K562 treated with DMSO at 1 percent for 48 hours (cell line): ENCODE data around the gene DEDD2. TPM values are rescaled to one million over a fixed set of nuclear protein-coding genes. Genes with fewer than 3 reads are reported as not detected.

Experiments used
- total RNA-seq: library from RNA; unstranded; fragments of 300-600 nt; gene quantifications from 2 replicates; pipeline ENCODE4 v1.2.3, GENCODE V29; 2022; ENCODE audit warnings: low replicate concordance; ENCODE audit errors: extremely low read depth

The DEDD2 gene, protein sequence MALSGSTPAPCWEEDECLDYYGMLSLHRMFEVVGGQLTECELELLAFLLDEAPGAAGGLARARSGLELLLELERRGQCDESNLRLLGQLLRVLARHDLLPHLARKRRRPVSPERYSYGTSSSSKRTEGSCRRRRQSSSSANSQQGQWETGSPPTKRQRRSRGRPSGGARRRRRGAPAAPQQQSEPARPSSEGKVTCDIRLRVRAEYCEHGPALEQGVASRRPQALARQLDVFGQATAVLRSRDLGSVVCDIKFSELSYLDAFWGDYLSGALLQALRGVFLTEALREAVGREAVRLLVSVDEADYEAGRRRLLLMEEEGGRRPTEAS
- not detected in 2 replicates for total RNA-seq

DNA sequence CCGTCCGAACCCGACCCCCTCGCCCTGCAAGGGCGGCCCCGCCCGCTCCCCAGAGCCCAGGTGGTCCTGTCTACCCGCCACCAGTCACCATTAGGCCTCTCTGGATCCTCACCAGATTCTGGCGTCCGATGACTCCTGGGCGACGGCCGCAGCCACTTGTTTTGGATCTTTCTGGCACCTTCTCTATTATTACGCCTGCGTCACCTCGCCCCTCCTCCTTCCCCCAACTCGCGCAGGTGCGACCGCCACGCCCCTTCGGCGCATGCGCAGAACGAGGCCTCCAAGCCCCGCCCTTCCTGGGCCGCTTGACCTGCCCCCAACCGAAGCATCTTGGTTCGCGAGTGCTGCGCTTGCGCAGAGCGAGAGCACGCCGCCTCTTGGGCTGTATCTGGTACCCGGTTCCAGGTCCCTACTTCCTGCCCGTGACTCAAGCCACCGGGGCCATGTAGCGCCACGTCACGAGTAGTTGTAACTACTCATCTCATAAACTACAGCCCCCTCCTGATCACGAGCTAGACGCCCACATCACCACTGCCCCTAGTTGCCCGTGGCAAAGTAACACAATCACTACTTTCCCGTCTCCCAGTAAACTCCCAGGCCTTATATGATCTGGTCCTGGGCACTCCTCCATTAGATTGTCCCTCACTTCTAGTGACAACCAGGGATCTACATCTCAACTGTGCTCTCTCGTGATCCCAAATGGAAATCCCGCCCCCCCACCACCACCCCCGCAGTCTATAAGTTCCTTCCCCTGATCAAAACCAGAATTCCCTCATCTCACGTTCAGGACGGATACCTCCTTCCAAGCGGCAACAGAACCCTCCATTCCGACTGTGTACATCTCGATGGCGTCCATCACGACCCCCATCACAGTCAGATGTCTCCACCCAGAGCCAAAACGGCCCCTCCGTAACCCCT lies at the start of gene DEDD2:
TSS of gene DEDD2 (minus strand) at position 158 of the 918 bp plus-strand sequence. CDS start 670 bp downstream, outside the sequence.

DNA sequence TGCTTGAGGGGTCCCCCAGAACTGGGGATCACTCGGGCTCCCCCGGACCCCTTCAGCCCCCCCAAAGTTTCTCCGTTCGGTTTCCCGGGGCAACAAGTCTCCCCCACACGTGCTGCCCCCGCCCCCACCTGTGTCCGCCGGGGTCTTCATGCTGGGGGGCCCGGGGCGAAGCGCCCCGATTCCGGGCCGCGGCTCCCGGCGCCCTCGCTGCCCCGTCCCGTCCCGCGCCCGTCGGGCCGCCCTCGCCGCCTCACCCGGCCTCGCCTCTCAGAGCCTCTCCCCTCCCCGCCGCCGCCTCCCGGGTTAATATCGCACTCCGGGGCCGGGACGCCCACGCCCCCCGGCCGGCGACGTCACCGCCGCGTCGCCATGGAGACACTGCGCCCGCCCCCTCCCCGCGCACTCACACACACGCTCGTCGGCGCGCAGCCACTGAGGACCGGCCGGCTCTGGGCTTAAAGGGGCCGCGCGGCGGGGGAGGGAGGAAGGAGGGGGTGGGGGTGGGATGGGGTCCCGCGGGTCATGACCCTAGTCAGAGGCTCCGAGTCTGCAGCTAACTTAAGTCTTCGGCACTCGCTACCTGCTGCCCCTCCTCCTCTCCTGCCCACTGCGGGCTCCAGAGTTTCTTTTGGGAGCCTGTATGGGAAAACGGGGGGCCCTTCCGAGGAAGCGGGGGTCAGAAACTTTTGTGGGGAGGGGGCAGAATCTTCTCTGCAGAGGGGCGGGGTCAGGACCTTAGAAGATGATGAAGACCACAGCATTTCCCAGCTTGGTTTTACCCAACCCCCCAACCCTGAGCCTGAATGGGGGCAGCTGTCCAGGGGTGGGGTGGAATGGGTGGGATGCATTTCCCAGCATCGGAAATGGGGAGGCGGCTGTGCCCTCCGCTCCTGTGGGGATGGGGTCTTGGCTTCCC lies 37.6 kb upstream of the DEDD2 start, which contains the start of gene ERF:
TSS of gene ERF (minus strand) at position 279 of the 916 bp plus-strand sequence. CDS start at position 150, 129 bp downstream.

DNA sequence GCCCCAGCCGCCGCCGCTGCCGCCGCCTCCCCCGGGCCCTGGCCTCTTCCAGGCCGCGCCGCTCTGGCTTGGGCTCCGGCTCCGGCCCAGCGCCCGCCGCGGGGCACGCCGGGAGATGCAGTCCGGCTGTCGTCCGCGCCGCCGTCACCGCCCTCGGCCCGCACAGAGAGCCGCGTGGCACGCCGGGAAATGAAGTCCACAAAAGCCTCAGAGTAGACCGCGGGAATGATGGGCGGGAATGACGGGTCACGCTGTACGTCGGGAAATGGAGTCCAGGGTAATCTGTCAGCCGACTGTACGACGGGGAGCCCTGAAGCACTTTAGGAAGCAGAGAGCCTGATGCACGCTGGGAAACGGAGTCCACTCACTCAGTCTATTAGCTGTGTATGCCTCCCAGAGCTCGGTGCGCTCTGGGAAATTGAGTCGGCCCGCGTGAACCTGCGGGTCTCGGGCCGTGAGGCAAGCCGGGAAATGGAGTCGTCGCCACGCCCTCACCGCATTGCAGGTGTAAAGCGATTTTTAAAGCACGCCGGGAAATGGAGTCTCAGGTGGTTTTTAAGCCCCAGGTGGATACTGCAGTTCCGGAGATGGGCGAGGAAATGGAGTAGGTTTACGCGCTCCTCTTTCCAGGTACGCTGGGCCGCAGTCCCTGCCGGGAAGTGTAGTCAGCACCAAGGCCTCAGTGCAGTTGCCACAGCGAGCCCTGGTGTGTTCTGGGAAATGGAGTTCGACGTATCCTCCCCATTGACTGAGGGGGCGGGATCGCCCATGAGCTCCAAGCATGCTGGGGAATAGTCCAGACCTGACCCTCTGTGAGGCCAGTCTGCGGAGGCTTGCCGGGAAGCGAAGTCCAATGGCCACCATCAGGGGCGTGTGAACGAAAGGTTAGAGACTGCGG lies 25.3 kb upstream of the DEDD2 start, which contains the start of gene GSK3A:
TSS of gene GSK3A (minus strand) at position 91 of the 898 bp plus-strand sequence. CDS start 137 bp downstream, outside the sequence.

DNA sequence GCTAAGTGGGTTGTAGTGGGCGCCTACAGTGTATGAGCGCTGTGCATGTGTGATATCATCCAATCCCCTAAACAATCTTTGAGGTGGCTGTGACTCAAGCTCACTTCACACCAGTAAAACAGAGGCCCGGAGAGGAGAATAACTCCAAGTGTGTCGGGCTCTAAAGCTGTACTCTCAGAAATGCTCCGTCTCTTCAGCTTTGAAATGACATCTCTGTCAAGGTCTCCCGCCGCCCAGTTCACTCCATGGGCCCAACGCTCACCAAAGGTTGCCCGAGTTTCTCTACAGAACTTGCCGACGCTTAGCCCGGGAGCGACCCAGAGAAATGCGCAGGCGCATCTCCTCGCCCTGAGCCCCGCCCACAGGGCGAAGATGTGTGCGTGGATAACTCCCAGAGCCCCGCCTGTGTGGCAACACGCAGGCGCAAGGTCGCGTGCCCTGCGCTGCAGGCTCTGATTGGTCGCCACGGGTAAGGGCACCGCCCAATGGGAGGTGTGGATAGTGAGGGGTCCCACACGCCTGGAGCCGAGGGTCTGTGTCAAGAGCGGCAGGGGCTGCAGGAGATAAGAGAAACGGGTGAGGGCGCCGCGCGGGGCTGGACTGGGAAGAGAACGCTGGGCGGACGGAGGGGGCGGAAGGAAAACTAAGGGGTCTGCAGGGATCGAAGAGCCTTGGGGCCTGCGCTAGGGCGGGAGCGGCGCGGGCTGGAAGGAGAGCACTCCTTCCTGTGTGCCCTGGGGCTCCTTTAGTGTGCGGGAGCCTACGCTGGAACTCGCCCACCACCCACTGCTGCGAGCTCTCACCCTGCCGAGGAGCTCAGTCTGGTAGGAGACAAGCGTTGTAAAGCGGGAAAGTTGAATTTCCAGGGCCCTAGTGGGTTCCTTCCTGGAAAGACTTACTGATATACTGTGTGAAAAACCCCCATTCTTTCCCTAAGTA lies 2.6 kb upstream of the DEDD2 start, which contains the start of gene ZNF526:
TSS of gene ZNF526 (plus strand) at position 501 of the 939 bp plus-strand sequence. CDS start 4,092 bp downstream, outside the sequence.

Other genes starting within 250 kb of the DEDD2 start
- not detected in 2 replicates for gene ATP1A3, start 223.4 kb downstream of the DEDD2 start, total RNA-seq
- gene GRIK5, start 147.5 kb downstream of the DEDD2 start, total RNA-seq = not detected in 2 replicates
- gene ZNF574, start 141.5 kb downstream of the DEDD2 start, total RNA-seq = not detected in 2 replicates
- not detected in 2 replicates for gene POU2F2, start 85.2 kb downstream of the DEDD2 start, total RNA-seq
- gene ZNF526, start 2.6 kb upstream of the DEDD2 start, total RNA-seq = not detected in 2 replicates
- not detected in 2 replicates for gene GSK3A, start 24.9 kb upstream of the DEDD2 start, total RNA-seq
- gene ERF, start 37.5 kb upstream of the DEDD2 start, total RNA-seq = not detected in 2 replicates
- not detected in 2 replicates for gene CIC, start 51.6 kb upstream of the DEDD2 start, total RNA-seq
- not detected in 2 replicates for gene PRR19, start 84.5 kb upstream of the DEDD2 start, total RNA-seq
- not detected in 2 replicates for gene PAFAH1B3, start 84.9 kb upstream of the DEDD2 start, total RNA-seq
- gene TMEM145, start 95.6 kb upstream of the DEDD2 start, total RNA-seq = not detected in 2 replicates
- gene MEGF8, start 108.0 kb upstream of the DEDD2 start, total RNA-seq = not detected in 2 replicates
- not detected in 2 replicates for gene CNFN, start 172.6 kb upstream of the DEDD2 start, total RNA-seq
- gene LIPE, start 209.7 kb upstream of the DEDD2 start, total RNA-seq = not detected in 2 replicates
- not detected in 2 replicates for gene CXCL17, start 225.3 kb upstream of the DEDD2 start, total RNA-seq